PC-9 (cell line): Measurements from ENCODE around the gene ARPC4. TPM values are rescaled to one million over a fixed set of nuclear protein-coding genes. Genes with fewer than 3 reads are reported as not detected.

Experiments used
- BruUV-seq: library from RNA; stranded (reverse); fragments of 400-500 nt; replicated peaks from 2 replicates; lab custom pipeline; 2021; lab: Mats Ljungman, UMichigan
- CTCF ChIA-PET: fragments of 300-600 bp; sonication (Branson Sonifier 250); formaldehyde crosslinking; loops from one replicate; lab custom pipeline; 2022; ENCODE audit warnings: antibody characterized with exemption; lab: Charles Lee
- POLR2A ChIA-PET: fragments of 300-600 bp; sonication (Branson Sonifier 250); formaldehyde crosslinking; loops from one replicate; lab custom pipeline; 2022; ENCODE audit warnings: antibody characterized with exemption; ENCODE audit not compliant: unreplicated experiment; lab: Charles Lee
- DNase-seq, 2 experiments: peaks; one replicate each; pipeline versions ENCODE4 v3.0.0 to v3.0.0-alpha.2; 2015 to 2022; ENCODE audit warnings: mixed read lengths in 1 of 2
- H2AFZ ChIP-seq: fragments of 200-600 bp; sonication (generic); 2 replicates; pipeline ENCODE4 v1.8.1; 2017; ENCODE audit warnings: antibody characterized with exemption
- H3F3A ChIP-seq: fragments of 200-600 bp; sonication (generic); 2 replicates; pipeline ENCODE4 v1.8.1; 2017; ENCODE audit warnings: antibody characterized with exemption, mild to moderate bottlenecking, low read depth; ENCODE audit not compliant: insufficient read depth
- H3K27ac ChIP-seq: fragments of 200-600 bp; sonication (generic); 2 replicates; pipeline ENCODE4 v1.6.1; 2016; ENCODE audit warnings: mixed run types
- H3K27me3 ChIP-seq: fragments of 200-600 bp; sonication (generic); 2 replicates; pipeline ENCODE4 v1.6.1; 2016; ENCODE audit warnings: low read depth, mixed run types; ENCODE audit not compliant: insufficient read depth
- H3K36me3 ChIP-seq: fragments of 200-600 bp; sonication (generic); 2 replicates; pipeline ENCODE4 v1.6.1; 2016; ENCODE audit warnings: low read depth, mixed run types
- H3K4me1 ChIP-seq: fragments of 200-600 bp; sonication (generic); replicated peaks from 2 replicates; pipeline ENCODE4 v1.6.1; 2016; ENCODE audit warnings: mixed run types; ENCODE audit not compliant: insufficient read depth
- H3K4me2 ChIP-seq: fragments of 200-600 bp; sonication (generic); 2 replicates; pipeline ENCODE4 v1.6.1; 2017; ENCODE audit warnings: mixed run types
- H3K4me3 ChIP-seq: fragments of 200-600 bp; sonication (generic); 2 replicates; pipeline ENCODE4 v1.6.1; 2016; ENCODE audit warnings: mixed run types
- H3K79me2 ChIP-seq: fragments of 200-600 bp; sonication (generic); 2 replicates; pipeline ENCODE4 v1.6.1; 2017; ENCODE audit warnings: low read depth, mixed run types
- H3K9me2 ChIP-seq: fragments of 200-600 bp; sonication (generic); 2 replicates; pipeline ENCODE4 v1.8.1; 2017; ENCODE audit warnings: mild to moderate bottlenecking; ENCODE audit not compliant: insufficient read depth
- H3K9me3 ChIP-seq: fragments of 200-600 bp; sonication (generic); 2 replicates; pipeline ENCODE4 v1.8.1; 2016; ENCODE audit warnings: low read depth; ENCODE audit not compliant: insufficient read depth
- H4K20me1 ChIP-seq: fragments of 200-600 bp; sonication (generic); 2 replicates; pipeline ENCODE4 v1.8.1; 2017; ENCODE audit not compliant: insufficient read depth
- EZH2 ChIP-seq: fragments of 200-600 bp; sonication (generic); IDR thresholded peaks from 2 replicates; pipeline ENCODE4 v1.8.0; 2017; ENCODE audit warnings: antibody characterized with exemption, low read depth
- intact Hi-C: fragments of 100-400 bp; cut with micrococcal nuclease; formaldehyde crosslinking; loops from one replicate; pipeline ENCODE4 v1.10.0; 2022; ENCODE audit not compliant: unreplicated experiment
- total RNA-seq: library from RNA; stranded (reverse); gene quantifications from 2 replicates; pipeline ENCODE4 v1.2.3, GENCODE V29; 2021
- TF ChIP-seq, protein P1 (sequence below): fragments of 200-600 bp; sonication (generic); conservative IDR thresholded peaks from 2 replicates; pipeline ENCODE4 v1.6.1; 2017; ENCODE audit warnings: mixed run types, antibody characterized with exemption, mild to moderate bottlenecking, moderate library complexity

The ARPC4 gene
- total RNA-seq, 1 experiment from 2014 or later = 127 TPM

DNA sequence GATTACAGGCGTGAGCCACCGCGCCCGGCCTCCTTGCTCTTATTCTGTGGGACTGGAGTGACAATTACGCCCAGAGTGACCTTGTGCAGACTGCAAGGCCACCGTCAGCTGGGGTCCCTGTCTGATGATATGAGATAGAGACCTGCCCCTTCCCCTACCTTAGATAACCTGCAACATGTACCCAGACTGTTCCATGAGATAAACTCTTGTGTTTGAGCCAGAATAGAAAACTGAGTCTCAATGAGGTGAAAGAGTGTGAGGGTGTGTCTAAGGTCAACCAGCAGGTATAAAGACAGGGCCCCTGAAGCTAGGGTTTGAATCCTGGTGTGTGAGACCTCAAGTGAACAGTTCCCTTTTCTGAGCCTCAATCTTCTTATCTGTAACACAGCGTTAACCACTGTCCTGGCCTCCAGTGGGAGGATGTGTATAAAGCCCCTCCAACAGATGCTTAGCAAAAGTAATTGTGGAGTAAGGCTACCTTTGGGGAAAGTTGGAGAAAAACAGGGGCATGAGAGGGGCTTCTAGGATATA is 6.6 kb upstream of the ARPC4 start:
- no TSS peak for BruUV-seq
- CTCF ChIA-PET = no interaction called here
- H3K36me3 ChIP-seq = peaks cover 22% of the 10 kb centered on the region

DNA sequence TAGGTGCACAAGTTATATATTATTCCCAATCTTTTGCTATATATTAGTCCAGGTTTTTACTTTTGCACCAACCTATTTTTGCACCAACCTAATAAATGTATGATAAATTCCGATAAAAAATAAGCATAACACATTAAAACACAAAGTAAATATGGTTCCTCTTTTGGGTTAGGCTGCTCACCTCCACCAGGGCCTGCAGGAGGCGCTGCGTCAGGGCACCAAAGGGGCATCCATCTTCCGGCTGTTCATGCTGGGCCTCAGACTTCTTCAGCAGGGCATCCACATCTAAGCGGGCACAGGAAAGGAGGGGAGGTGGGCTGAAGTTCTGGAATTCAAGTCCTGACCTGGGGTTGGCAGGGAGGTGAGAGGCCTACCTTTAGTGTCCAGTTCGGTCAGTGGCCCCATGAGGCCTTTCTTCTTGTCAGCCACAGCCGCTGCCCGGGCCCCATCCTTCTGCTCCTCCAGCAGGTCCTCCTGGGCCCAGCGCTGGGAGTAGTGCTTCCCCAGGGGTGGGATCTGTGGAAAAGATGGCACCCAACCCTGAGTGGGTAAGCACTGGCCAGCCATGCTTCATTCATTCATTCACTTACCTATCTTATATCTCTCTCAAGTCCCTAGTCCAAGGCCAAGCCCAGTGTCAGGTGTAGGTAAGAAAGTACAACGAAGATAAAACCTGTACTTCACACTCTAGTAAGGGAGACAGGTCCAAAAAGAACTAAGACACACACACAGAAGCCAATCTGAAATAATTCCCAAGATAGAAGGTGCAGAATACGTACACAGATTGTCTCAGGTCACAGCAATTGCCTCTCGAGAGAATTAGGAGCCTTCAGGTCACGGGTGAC is 5.8 kb upstream of the ARPC4 start:
- Histone ChIP-seq H4K20me1 (no peaks in the 10 kb centered on the region), H3K79me2 (peaks cover 14% of the 10 kb centered on the region), H3K4me1 (peaks cover 8% of the 10 kb centered on the region), H2AFZ (no peak overlapping the region), H3K4me3 (no peak overlapping the region), H3K27ac (no peak overlapping the region), H3K27me3 (no peaks in the 10 kb centered on the region), H3K36me3 (peaks cover 22% of the 10 kb centered on the region), H3K4me2 (no peak overlapping the region), H3K9me2 (no peaks in the 10 kb centered on the region), H3F3A (peaks cover 3% of the 10 kb centered on the region; the same call in 1 of the 2 replicates), H3K9me3 (no peaks in the 10 kb centered on the region)
- no peak for DNase-seq
- ChIA-PET CTCF (no interaction called here), POLR2A (interaction anchor here (0.7 kb wide), 1 partner anchor 33 kb away, joined by 5 read pairs; no protein-coding TSS in a partner anchor)
- intact Hi-C loops = no loop called here
- BruUV-seq = no TSS peak
- TF ChIP-seq EZH2 = no peak
- TF ChIP-seq, protein P1, sequence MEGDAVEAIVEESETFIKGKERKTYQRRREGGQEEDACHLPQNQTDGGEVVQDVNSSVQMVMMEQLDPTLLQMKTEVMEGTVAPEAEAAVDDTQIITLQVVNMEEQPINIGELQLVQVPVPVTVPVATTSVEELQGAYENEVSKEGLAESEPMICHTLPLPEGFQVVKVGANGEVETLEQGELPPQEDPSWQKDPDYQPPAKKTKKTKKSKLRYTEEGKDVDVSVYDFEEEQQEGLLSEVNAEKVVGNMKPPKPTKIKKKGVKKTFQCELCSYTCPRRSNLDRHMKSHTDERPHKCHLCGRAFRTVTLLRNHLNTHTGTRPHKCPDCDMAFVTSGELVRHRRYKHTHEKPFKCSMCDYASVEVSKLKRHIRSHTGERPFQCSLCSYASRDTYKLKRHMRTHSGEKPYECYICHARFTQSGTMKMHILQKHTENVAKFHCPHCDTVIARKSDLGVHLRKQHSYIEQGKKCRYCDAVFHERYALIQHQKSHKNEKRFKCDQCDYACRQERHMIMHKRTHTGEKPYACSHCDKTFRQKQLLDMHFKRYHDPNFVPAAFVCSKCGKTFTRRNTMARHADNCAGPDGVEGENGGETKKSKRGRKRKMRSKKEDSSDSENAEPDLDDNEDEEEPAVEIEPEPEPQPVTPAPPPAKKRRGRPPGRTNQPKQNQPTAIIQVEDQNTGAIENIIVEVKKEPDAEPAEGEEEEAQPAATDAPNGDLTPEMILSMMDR = peak; percentile 68

More for the DNA sequence above, 6.6 kb upstream of the ARPC4 start:
- no peak overlapping the region for H3K4me2 ChIP-seq
- H3K4me1 ChIP-seq = peaks cover 1% of the 10 kb centered on the region; the same call in 1 of the 2 replicates
- H3K4me3 ChIP-seq = no peak overlapping the region
- POLR2A ChIA-PET = no interaction called here
- H3K27ac ChIP-seq = no peak overlapping the region
- H4K20me1 ChIP-seq = no peaks in the 10 kb centered on the region
- no peaks in the 10 kb centered on the region for H3K27me3 ChIP-seq
- no peaks in the 10 kb centered on the region for H3K9me2 ChIP-seq
- DNase-seq = no peak
- peaks cover 6% of the 10 kb centered on the region; the same call in 1 of the 2 replicates for H3K79me2 ChIP-seq
- intact Hi-C loops = no loop called here
- no peaks in the 10 kb centered on the region for H3K9me3 ChIP-seq
- H2AFZ ChIP-seq = no peak overlapping the region
- peaks cover 3% of the 10 kb centered on the region; the same call in 1 of the 2 replicates for H3F3A ChIP-seq
- no peak for TF ChIP-seq EZH2
- TF ChIP-seq, protein P1 = no peak

DNA sequence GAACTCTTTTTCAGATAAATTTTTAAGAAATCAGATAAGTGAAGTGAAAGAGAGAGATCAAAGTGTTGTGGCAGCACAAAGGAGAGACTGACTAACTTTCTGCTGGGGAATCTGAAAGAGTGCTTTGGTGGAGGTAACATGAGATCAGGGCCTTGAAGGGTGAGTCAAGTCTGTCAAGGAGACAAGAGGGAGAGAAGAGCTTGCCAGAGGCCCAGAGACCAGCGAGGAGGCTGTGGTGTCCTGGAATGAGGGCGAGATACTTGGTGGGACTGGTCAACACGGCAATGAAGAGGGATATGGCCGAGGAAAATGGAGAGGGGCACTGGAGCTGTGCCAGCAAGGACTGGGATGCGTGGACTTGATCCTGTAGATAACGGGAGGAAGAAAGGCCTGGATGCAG is 5.2 kb upstream of the ARPC4 start:
- H3K27me3 ChIP-seq = no peaks in the 10 kb centered on the region
- DNase-seq = no peak
- H3K4me3 ChIP-seq = no peak overlapping the region
- TF ChIP-seq, protein P1 = no peak
- no peak for TF ChIP-seq EZH2
- H3F3A ChIP-seq = no peaks in the 10 kb centered on the region; the same call in 1 of the 2 replicates
- peaks cover 15% of the 10 kb centered on the region for H3K79me2 ChIP-seq
- H3K9me2 ChIP-seq = no peaks in the 10 kb centered on the region
- H3K4me2 ChIP-seq = no peak overlapping the region
- ChIA-PET POLR2A (interaction anchor here (0.7 kb wide), 1 partner anchor 32 kb away, joined by 5 read pairs; no protein-coding TSS in a partner anchor), CTCF (no interaction called here)
- H4K20me1 ChIP-seq = no peaks in the 10 kb centered on the region
- H3K27ac ChIP-seq = no peak overlapping the region
- peaks cover 22% of the 10 kb centered on the region for H3K36me3 ChIP-seq
- no TSS peak for BruUV-seq
- H2AFZ ChIP-seq = no peak overlapping the region
- H3K4me1 ChIP-seq = peaks cover 8% of the 10 kb centered on the region
- no peaks in the 10 kb centered on the region for H3K9me3 ChIP-seq
- intact Hi-C loops = no loop called here
